Measurements from ENCODE around the gene CCL23. TPM values are rescaled to one million over a fixed set of nuclear protein-coding genes. Genes with fewer than 3 reads are reported as not detected.

The CCL23 gene
- total RNA-seq = not detected

GRCh38 chr17:36017799-36018198 lies at the start of gene CCL23:
Gene CCL23, minus strand, starts transcription at chr17:36017972. Its CDS starts 75 bp downstream, at chr17:36017897.

GRCh38 chr17:36063786-36064541 lies 46.2 kb upstream of the CCL23 start, which contains the start of gene CCL18:
Gene CCL18, plus strand, starts transcription at chr17:36064272. Its CDS starts 71 bp downstream, at chr17:36064343.

DNA sequence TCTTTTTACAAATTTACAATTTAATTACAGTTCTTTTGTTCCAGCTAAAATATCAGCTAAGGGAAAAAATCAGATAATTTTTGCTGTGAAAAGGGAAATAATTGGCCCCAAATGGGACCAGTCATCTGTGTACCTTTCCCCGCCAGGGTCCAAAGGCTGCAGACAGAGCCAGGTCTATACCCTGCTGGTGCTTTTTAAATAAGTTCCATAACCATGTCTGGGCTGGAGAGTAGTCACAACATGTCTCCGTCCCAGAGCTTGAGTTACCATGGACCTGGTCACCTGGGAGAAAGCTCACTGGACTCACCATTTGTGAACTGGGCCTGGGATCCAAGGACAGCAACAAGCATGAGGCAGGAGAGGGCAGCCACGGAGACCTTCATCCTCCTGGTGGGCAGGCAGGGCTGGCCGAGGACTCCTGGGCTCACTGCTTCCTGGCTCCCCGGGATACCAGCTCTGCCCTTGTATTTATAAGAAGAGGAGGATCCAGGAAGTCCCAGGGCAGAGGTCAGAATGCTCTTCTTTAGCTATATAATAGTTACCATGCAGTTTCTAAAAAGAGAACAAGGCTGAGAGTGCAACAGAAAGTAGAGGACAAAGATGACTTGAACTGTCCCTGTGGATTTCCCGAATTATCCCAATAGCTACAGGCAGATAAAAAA lies 16.5 kb downstream of the CCL23 start, which contains the start of gene CCL15:
TSS of gene CCL15 (minus strand) at position 444 of the 662 bp plus-strand sequence. CDS start at position 383, 61 bp downstream.

DNA sequence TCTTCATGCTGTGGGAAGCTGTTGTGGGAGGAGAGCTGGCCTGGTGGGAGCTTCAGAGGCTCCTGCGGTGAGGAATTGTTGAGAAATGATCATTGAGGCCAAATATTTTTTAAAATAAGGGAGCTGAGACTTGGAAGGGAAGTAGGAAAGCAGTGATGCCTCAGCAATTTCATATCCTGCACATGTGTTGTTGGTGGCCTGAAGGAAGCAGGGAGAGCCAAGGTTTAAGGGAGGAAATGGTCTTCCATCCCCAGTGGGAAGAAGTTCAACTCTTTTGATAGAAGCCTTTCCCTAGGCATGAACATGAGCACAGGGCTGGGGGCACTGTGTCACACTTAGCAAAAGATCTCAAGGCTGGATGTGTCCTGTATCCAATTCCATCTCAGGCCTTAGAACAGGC lies 31.1 kb downstream of the CCL23 start, which contains the start of gene CCL14:
TSS of gene CCL14 (minus strand) at position 87 of the 400 bp plus-strand sequence. CDS start at position 7, 80 bp downstream.

DNA sequence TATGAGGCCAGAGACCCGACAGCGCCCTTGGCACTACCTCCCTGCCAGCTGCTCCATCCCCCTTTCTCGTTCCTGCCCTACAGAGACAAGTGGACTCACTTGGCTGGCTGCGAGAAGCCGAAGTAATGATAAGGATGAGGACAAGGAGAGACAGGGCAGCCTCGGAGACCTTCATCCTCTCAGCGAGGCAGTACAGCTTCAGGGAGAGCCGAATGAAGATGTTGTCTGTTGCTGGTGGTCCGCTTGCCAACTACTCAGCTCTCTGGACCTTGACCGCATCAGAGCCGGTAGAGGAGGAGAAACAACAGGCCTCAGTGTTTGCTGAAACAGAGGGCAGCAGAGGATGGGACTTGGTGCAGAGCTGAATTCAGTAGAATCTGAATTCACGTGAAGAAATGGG lies 36.5 kb downstream of the CCL23 start, which contains the start of gene CCL16:
TSS of gene CCL16 (minus strand) at position 252 of the 400 bp plus-strand sequence. CDS start at position 175, 77 bp downstream.

Other genes with a start within 250 kb of the CCL23 start
- 4.2 TPM for gene MMP28, start 222.3 kb downstream of the CCL23 start, total RNA-seq
- 132 TPM for gene TAF15, start 208.5 kb downstream of the CCL23 start, total RNA-seq
- gene HEATR9, start 149.1 kb downstream of the CCL23 start, total RNA-seq = not detected
- 2.1 TPM for gene CCL5, start 137.6 kb downstream of the CCL23 start, total RNA-seq
- 0.99 TPM for gene RDM1, start 87.2 kb downstream of the CCL23 start, total RNA-seq
- not detected for gene LYZL6, start 74.3 kb downstream of the CCL23 start, total RNA-seq
- gene CCL16, start 36.5 kb downstream of the CCL23 start, total RNA-seq = not detected
- 0.60 TPM for gene CCL14, start 31.2 kb downstream of the CCL23 start, total RNA-seq
- gene CCL15, start 16.4 kb downstream of the CCL23 start, total RNA-seq = not detected
- not detected for gene CCL18, start 46.3 kb upstream of the CCL23 start, total RNA-seq
- gene CCL3, start 72.2 kb upstream of the CCL23 start, total RNA-seq = 1.3 TPM
- 2.3 TPM for gene CCL4, start 85.9 kb upstream of the CCL23 start, total RNA-seq
- 4.7 TPM for gene TBC1D3B, start 158.7 kb upstream of the CCL23 start, total RNA-seq
- gene CCL3L1, start 178.8 kb upstream of the CCL23 start, total RNA-seq = 0.49 TPM
- gene CCL4L2, start 193.1 kb upstream of the CCL23 start, total RNA-seq = 5.4 TPM
- not detected for gene TBC1D3I, start 246.6 kb upstream of the CCL23 start, total RNA-seq

All from camera-type eye (tissue), 1 donor.